GM19438 (cell line): ENCODE data around the gene TMEM170A.

Source experiments
- ATAC-seq: cut with Tn5 transposase; IDR thresholded peaks from one replicate; pipeline ENCODE4 v1.9.1; 2021; ENCODE audit warnings: low read depth; ENCODE audit not compliant: unreplicated experiment

Gene TMEM170A

GRCh38 chr16:75482434-75483205 lies 18.1 kb upstream of the TMEM170A start:
- no peak for ATAC-seq

- ATAC-seq, result no peak
Measured at GRCh38 chr16:75481475-75481874, 17.0 kb upstream of the TMEM170A start.

- ATAC-seq, result no peak
Measured at GRCh38 chr16:75479421-75479990, 15.0 kb upstream of the TMEM170A start.

DNA sequence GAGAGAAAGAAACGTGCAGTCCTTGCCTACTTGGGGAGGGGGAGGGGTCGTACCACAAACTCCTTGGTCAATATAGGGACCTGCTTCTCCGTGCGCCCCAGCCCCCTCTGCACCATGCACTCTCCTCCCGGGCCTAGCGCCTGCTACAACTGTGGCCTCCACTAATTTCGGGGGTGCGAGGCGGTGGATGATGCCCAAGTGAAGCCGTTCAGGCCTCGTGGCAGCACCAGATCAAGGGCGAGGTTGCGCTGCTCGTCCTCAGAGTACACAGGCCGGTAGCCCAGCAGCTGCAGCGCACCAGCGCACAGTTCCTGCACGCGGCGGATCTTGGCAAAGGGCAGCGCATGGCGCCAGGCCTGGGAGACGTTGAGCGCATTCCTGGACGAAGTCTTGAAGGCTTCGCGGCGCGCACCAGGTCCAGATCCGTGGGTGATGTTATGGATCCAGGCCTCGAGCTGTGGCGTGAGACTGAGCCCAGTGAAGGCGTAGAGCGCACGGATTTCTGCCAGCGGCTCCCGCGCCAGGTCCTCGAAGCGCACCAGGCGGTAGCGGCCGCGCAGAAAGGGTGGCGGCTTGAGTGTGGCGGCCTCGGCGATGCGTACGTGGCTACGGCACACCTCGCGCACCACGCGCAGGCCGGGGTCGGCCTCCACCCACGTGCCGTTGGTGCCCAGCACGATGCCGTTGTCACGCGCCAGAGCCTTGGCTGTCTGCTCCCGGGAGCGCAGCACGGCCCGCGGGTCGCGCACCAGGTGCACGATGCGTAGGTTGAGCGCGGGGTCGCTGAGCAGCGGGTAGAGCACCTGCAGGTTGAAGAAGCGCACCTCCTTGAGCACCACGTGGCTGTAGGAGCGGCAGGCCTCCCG lies 14.2 kb upstream of the TMEM170A start:
- ATAC-seq, result no peak

- no peak for ATAC-seq
Measured at GRCh38 chr16:75477680-75478473, 13.4 kb upstream of the TMEM170A start.

DNA sequence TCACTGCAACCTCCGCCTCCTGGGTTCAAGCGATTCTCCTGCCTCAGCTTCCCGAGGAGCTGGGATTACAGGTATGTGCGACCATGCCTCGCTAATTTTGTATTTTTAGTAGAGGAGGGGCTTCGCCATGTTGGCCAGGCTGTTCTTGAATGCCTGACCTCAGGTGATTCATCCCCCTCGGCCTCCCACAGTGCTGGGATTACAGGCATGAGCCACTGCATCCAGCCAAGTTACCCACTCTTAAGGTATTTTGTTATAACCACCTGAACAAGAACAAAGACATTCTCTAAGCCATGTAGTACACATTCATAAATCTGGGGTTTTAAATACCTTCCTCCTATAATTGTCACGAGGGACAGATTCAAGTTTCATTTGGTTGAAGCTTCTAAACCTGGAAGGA lies 12.3 kb upstream of the TMEM170A start:
- ATAC-seq, result no peak

DNA sequence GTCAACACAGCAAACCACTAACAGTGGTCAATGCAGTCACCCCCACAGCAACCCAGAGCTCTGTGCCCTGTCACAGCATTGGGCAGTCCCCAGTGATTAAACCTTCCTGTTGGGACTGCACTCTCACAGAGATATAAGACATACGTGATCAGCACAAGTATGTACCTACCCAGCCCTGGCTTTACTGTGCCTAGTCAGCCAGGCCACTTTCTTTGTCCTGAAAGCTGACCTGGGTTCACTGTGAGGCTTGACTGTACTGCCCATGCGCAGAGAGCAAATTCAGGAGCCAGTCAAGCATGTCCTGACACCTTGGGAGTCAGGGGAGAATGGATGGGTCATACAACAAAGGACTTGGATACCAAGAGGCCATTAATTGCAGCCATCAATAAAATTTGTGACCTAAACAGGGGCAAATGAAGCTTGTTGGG lies 10.9 kb upstream of the TMEM170A start:
- no peak for ATAC-seq

DNA sequence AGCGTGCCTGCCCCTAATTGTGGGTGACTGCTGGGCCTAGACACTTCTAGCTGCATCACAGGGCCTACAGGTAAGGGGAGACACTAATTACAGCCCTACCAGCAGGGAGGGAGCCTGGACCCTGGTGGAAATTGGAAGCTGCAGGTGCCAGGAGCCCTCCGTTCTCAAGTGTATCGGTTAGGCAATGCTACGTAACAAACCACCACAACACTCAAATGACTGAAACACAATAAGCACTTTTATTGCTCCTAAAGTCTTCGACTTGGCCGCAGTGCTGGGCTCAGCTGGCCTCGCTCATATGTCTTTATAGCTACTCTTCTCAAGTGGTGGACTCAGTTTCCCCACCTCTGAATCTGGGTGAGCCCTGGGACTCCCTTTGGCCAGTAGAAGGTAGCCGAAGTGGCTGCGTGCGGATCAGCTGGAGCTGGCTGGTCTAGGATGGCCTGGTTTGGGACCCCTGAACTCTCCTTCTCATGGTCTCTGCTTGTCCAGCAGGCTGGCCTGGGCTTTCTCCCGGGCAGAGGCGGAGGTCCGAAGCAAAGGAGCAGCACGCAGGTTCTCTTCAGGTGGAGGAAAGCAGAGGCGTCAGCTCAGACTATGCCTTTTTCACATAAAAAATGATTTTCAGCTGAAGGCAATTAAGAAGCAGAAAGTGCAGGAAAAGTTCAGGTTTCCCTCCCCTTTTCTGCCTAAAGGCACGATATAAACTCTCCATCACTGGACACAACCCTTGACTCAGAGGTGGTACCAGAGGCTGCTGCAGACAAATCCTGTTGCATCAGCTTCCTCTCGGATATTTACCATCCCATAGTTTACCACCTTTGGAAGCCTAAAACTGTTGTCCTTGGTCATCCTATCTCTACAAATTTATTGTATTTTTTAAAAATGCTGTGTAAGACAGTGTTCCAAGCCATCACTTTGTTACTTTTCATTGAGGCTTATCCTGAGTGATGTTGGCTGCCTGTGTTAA lies 8.7 kb upstream of the TMEM170A start:
- no peak for ATAC-seq

DNA sequence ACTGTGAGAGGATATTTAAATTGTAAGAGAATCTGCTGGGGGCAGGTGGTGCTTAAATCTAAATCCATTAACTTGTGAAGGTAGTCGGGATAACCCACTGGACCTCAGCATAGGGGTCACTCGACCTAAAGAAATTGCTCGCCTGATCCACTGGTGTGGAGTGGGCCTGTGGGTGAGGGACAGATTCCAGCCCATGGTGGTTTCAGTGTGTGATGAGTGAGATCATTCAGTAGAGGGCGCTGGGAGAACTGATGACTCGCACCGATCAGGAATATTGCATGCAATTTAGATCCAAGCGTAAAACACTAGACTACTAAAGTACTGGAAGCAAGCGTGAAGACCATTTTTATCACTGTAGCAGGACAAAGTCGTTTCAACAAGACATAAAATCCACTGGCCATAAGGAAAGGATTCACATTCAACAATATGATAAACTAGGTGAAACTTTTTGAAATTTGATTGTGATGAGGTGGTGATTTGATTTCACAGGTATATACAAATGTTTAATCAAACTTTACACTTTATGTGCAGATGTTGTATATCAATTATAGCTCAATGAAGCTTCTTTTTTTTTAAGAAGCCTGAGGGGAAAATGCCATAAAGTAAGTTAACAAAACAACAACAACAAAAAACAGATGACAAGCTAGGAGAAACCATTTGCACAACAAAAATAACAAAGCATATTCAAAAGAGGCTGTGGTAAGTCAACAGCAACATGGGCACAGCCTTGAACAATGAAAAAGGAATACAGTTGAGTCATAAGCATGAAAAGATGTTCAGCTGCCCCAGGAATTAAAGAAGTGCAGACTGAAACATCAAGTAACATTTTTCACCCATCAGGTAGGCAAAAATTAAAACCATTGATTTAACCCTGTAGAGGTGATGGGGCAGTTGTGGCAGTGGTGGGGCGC lies 7.5 kb upstream of the TMEM170A start:
- ATAC-seq, result peak; percentile 80

DNA sequence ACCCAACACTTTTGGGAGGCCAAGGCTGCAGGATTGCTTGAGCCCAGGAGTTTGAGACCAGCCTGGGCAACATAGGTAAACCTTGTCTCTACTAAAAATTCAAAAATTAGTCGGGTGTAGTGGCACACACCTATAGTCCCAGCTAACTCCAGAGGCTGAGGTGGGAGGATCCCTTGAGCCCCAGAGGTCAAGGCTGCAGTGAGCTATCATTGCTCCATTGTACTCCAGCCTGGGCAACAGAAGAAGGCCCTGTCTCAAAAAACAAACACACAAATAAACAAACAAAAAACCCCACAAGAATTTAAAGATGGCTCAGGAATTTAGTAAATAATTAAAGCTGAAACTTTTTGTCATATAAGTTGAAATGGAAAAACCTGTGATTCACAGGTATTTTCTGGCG lies 2.3 kb upstream of the TMEM170A start:
- no peak for ATAC-seq

DNA sequence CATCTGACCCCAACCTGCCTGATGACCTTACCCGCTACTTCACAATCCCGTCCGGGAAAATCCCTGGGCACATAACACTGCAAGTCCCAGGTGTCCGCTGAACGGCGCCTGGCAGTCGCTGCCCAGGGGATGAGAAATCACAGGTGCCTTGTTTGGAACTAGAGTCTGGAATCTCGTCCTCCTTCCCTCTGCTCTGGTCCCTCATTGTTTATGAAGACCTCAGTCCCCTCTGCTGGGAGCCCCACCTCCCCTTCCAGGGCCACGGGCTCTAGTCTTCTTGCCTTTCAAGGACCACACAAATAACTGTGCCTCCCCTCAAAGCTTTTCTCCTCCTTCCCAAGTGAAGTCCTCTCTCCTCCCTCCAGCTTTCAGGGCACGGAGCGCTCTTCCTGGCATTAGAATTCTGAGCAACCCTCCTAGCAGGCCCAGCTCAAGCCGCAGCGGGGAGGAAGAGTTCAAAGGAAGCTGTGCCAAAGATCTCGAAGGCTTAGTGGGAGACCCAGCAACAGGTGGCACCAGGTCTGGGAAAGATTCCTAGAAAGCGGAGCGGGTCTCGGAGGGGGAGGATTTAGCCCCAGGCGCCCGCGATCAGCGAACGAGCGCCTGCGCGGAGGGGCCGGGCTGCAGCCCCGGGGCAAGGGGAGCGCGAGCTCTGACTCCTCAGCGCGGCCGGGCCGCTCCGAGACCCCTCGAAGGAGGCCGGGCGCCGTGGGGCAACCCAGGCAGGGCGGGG lies 934 bp downstream of the TMEM170A start:
- ATAC-seq, result peak; percentile 20

GRCh38 chr16:75462806-75463205 lies 1.7 kb downstream of the TMEM170A start:
- no peak for ATAC-seq

- no peak for ATAC-seq
Measured at GRCh38 chr16:75461575-75461974, 2.9 kb downstream of the TMEM170A start.

GRCh38 chr16:75460446-75460845 lies 4.0 kb downstream of the TMEM170A start:
- ATAC-seq, result no peak

DNA sequence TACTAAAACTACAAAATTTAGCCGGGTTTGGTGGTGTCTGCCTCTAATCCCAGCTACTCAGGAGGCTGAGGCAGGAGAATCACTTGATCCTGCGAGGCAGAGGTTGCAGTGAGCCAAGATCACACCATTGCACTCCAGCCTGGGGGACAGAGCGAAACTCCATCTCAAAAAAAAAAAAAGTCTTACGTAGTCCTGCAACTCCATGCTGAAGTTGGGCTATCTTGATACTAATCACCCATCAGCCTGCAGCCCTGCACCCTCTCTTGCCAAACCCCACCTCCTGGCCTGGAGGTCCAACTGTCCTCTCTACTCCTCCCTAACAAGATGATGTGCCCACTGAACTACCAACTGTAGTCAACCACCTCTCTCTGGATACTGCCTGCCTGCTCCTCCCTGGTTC lies 4.8 kb downstream of the TMEM170A start:
- ATAC-seq, result no peak

DNA sequence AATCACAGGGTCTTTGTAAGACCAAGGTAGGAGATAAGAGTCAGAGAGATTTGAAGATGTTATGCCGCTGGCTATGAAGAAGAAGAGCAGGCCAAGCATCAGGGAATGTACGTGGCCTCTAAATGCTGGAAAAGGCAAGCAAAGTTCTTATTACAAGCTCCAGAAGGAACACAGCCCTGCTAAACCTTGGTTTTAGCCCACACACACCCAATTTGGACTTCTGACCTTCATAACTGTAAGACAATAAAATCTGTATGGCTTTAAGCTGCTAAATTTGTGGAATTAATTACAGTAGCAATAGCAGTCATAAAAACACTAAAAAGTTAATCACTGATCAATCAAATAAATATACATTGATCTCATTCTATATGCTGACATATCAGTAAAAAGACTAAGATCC lies 6.0 kb downstream of the TMEM170A start:
- ATAC-seq, result no peak

GRCh38 chr16:75458029-75458428 lies 6.5 kb downstream of the TMEM170A start:
- no peak for ATAC-seq

DNA sequence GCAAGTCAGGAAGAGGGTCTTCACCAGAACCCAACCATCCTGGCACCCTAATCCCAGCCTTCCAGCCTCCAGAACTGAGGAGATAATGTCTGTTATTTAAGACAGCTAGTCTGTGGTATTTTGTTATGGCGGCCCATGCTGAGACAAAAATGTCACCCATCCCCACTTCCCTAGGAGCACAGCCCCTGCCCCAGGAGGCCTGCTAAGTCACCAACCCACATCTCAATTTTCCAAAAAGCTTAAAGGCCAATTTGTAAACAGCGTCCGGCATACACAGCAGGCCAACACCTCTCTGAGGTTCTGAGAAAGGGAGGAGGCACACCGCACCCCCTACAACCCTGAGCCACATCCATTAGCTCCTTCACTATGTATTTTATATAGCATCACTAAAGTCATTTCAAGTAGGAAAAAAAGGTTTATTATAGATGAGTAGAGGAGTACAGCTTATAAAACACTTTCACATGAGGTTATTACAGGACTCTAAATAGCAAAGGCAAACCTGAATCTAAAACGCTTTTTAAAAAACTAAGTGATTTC lies 6.9 kb downstream of the TMEM170A start:
- ATAC-seq, result no peak
